GM12872 (cell line): ENCODE results near the gene ANKRD11.

Source experiments
- CTCF ChIP-seq: IDR thresholded peaks from 3 replicates; pipeline ENCODE4 v1.5.1; 2011; ENCODE audit warnings: low read depth, mild to moderate bottlenecking, low read length, moderate library complexity; ENCODE audit not compliant: insufficient read depth

ANKRD11 gene

GRCh38 chr16:89484041-89484501 lies 6.3 kb downstream of the ANKRD11 start:
- no peak for TF ChIP-seq CTCF

GRCh38 chr16:89482817-89483205 lies 7.5 kb downstream of the ANKRD11 start:
- TF ChIP-seq CTCF = no peak

- no peak for TF ChIP-seq CTCF
Measured at GRCh38 chr16:89482150-89482816, 8.1 kb downstream of the ANKRD11 start.

GRCh38 chr16:89481356-89481955 lies 8.9 kb downstream of the ANKRD11 start:
- no peak for TF ChIP-seq CTCF

GRCh38 chr16:89478576-89479221 lies 11.7 kb downstream of the ANKRD11 start:
- TF ChIP-seq CTCF = no peak

- no peak for TF ChIP-seq CTCF
Measured at GRCh38 chr16:89476811-89477261, 13.5 kb downstream of the ANKRD11 start.

- no peak for TF ChIP-seq CTCF
Measured at GRCh38 chr16:89476379-89476778, 14.0 kb downstream of the ANKRD11 start.
